GM11168 (cell line): ENCODE results near the gene TIPIN.
"Not testable (repeated sequence)": the region's sequence is repeated elsewhere in the genome, so short reads cannot be mapped to it uniquely, and the experiment has no call there.

Experiments
- in situ Hi-C: fragments of 300-500 bp; cut with MboI; formaldehyde crosslinking; loops from one replicate; pipeline ENCODE4 v1.12.0; 2022; ENCODE audit warnings: low sequenced_read_pairs; ENCODE audit not compliant: unreplicated experiment

TIPIN gene

DNA sequence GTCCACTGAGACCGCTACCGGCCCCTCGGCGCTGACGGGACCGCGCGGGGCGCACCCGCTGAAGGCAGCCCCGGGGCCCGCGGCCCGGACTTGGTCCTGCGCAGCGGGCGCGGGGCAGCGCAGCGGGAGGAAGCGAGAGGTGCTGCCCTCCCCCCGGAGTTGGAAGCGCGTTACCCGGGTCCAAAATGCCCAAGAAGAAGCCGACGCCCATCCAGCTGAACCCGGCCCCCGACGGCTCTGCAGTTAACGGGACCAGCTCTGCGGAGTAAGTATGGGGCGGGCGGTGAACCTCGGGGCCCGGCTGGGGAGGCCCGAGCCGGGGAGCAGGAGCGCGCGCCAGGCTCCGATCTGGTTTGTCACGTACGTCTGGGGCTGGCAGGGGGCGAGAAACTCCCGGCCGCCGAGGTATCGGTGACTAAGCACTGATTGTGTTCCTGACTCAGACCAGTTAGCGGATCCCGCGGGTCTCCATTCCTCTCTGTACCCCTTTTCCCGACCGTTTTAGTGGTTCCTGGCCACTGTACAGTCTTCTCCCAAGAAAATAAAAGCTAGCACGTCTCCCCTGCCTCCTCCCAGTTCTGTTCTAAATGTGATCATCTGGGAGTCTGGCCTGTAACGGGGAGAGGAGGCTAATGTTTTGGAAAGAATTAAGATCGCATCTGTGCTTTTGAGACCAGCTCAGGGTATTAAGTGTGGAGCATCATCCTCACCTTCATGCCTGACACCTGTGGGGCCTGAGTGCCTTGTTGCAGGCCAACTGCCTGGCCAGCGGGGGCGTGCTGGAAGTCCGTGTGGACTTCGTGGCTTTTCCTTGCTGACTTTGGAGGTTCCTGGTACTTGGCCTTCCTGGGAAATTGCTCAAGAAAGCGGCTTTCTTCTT is 30.9 kb upstream of the TIPIN start:
- in situ Hi-C loops, result loop anchor here (25.0 kb wide), 1 partner anchor 100 kb away; the partner anchor contains the start of gene SNAPC5

- in situ Hi-C loops, result loop anchor here (25.0 kb wide), 1 partner anchor 101 kb away; the partner anchor contains the start of gene SNAPC5
Measured at GRCh38 chr15:66386204-66387123, 30.0 kb upstream of the TIPIN start, which contains the start of gene MAP2K1. Gene MAP2K1, plus strand, starts transcription at chr15:66386912. Its CDS starts 436 bp downstream, at chr15:66387348.

DNA sequence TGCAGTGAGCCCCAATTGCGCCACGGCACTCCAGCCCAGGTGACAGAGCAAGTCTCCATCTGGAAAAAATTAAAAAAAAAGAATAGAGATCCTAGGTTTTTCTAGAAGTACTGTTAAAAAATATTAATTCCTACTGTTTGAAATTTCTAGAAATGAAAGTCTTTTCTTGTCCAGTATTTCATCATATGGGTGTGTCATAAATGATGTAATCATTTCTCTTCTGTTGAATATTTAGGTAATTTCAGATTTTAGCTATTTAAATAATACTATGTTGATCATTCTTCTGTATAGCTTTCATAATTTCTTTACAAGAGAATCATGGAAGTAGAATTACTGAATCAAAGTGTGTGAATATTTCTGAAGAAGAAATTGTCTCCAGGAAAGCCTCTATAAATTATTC is 24.9 kb upstream of the TIPIN start:
- in situ Hi-C loops, result loop anchor here (25.0 kb wide), 1 partner anchor 106 kb away; the partner anchor contains the start of gene SNAPC5

- in situ Hi-C loops, result loop anchor here (25.0 kb wide), 1 partner anchor 108 kb away; the partner anchor contains the start of gene SNAPC5
Measured at GRCh38 chr15:66378814-66379430, 22.4 kb upstream of the TIPIN start.

DNA sequence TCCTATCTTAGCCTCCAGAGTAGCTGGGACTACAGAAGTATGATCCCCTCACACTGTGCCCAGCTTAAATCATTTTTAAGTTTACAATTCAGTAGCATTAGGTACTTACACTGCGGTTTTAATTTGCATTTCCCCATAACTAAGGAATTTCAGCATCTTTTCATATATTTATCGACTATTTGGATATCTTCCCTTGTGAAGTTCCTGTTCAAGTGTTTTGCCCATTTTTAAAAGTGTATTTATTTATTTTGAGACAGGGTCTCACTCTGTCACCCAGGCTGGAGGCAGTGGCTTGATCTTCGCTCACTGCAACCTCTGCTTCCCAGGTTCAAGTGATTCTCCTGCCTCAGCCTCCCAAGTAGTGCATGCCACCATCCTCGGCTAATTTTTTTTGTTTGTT is 17.7 kb upstream of the TIPIN start:
- in situ Hi-C loops, result no loop called here

GRCh38 chr15:66369773-66370651 is 13.5 kb upstream of the TIPIN start:
- in situ Hi-C loops, result no loop called here

DNA sequence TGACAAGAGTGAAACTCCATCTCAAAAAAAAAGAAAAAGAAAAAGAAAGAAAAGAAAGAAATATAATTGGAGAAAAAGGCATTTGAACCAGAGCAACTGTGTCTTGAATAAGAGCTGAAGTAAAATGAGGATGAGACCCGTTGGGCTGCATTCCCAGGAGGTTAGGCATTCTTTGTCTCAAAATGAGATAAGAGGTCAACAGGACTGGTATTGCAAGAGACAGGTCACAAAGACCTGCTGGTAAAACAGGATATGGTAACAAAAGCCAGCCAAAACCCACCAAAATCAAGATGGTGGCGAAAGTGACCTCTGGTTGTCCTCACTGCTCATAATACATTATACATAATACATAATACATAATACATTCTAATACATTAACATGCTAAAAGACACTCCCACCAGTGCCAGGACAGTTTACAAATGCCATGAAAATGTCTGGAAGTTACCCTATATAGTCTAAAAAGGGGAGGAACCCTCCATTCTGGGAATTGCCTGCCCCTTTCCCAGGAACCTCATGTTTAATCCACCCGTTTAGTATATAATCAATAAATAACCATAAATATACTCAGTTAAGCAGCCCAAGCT is 8.6 kb upstream of the TIPIN start:
- in situ Hi-C loops, result no loop called here

DNA sequence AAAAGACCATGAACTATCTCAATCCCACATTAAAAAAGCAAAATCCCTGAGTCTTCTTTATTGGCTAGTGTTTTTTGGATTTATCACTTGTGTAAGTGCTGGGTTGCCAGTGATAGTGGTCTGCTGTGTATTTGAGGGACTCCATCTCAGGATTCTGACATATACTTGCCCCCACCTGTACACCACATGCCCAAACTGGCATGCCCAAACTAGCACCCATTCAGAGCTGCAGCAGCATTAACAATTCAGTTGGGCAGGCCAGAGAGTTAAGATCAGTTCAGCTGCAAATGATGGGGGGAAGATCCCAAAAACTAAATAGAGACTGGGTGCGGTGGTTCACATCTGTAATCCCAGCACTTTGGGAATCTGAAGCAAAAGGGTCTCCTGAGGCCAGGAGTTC is 6.3 kb upstream of the TIPIN start:
- in situ Hi-C loops, result no loop called here

GRCh38 chr15:66361745-66362460 is 5.4 kb upstream of the TIPIN start:
- in situ Hi-C loops, result not testable (repeated sequence)

GRCh38 chr15:66359740-66360139 is 3.3 kb upstream of the TIPIN start:
- in situ Hi-C loops, result no loop called here

DNA sequence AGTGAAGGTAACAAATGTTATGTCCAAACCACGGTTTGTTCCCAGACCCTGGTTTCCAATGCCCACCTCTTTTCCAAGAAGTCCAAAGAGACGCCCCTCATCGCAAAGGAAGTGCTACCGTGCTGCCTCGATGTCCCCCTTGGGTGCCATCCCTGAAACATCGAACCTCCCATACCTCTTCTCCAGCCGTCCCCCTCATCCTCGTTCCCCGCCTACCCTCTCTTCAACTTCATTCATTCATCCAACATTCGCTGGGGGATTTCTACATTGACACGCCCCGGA is 467 bp downstream of the TIPIN start:
- in situ Hi-C loops, result no loop called here

DNA sequence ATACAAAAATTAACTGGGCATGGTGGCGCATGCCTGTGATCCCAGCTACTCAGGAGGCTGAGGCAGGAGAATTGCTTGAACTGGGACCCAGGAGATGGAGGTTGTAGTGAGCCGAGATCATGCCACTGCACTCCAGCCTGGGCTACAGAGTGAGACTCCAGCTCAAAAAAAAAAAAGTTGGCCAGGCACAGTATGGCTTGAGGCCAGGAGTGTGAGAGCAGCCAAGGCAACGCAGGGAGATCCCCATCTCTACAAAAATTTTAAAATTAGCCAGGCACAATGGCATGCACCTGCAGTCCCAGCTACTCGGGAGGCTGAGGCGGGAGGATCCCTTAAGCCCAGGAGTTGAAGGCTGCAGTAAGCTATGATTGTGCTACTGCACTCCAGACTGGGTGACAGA is 8.0 kb downstream of the TIPIN start:
- in situ Hi-C loops, result not testable (repeated sequence)

GRCh38 chr15:66328771-66329170 is 27.7 kb downstream of the TIPIN start:
- in situ Hi-C loops, result no loop called here

- in situ Hi-C loops, result no loop called here
Measured at GRCh38 chr15:66327736-66328135, 28.7 kb downstream of the TIPIN start.

DNA sequence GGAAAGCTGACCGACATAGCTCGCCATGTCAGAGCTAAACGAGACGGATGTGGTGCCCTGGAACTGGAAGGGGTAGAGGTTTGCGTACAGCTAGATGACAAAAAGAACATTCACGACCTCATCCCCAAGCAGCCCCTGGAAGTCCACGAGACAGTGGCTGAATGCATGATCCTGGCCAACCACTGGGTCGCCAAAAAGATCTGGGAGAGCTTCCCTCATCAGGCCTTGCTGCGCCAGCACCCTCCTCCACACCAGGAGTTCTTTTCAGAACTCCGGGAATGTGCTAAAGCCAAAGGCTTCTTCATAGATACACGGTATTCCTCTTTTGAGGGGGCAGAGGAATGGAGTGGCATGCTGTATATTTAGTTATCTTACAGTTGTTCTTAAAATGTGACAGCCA is 30.4 kb downstream of the TIPIN start:
- in situ Hi-C loops, result no loop called here

GRCh38 chr15:66323312-66323928 is 33.1 kb downstream of the TIPIN start:
- in situ Hi-C loops, result no loop called here

GRCh38 chr15:66312144-66312543 is 44.3 kb downstream of the TIPIN start:
- in situ Hi-C loops, result no loop called here

DNA sequence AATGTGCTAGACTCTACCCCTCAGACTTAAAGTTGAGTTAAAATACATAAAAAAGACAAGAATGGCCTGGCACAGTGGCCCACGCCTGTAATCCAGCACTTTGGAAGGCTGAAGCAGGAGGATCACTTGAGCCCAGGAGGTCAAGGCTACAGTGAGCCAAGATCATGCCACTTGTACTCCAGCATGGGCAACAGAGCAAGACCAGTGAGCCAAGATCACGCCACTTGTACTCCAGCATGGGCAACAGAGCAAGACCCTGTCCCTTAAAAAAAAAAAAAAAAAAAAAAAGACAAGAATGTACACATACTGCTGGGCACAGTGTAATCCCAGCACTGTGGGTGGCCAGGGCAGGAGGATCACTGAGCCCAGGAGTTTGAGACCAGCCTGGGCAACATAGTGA is 45.7 kb downstream of the TIPIN start:
- in situ Hi-C loops, result no loop called here
